HEK293T (cell line): Measurements from ENCODE around the gene PFKL.
"Not testable (repeated sequence)": the region's sequence is repeated elsewhere in the genome, so short reads cannot be mapped to it uniquely, and the experiment has no call there.

Experiments
- CTCF ChIA-PET: fragments of 350-600 bp; formaldehyde crosslinking; extraction: SDS; loops from one replicate; lab custom pipeline; 2021; ENCODE audit warnings: antibody characterized with exemption, inconsistent platforms; lab: Yijun Ruan, JAX
- POLR2A ChIA-PET: fragments of 350-600 bp; formaldehyde crosslinking; extraction: SDS; loops from one replicate; lab custom pipeline; 2020; ENCODE audit warnings: antibody characterized with exemption, inconsistent platforms; lab: Yijun Ruan, JAX
- DNase-seq: peaks from one replicate; pipeline ENCODE4 v3.0.0; 2012; ENCODE audit warnings: mixed read lengths; ENCODE audit errors: extremely low spot score
- ARNT ChIP-seq: fragments of 450-650 bp; IDR thresholded peaks from 2 replicates; pipeline ENCODE4 v1.6.1; 2017; ENCODE audit warnings: mild to moderate bottlenecking
- BHLHE40 ChIP-seq: fragments of 450-650 bp; IDR thresholded peaks from 2 replicates; pipeline ENCODE4 v1.6.1; 2016; ENCODE audit warnings: mild to moderate bottlenecking, moderate library complexity, borderline replicate concordance
- CTBP1 ChIP-seq: fragments of 450-650 bp; IDR thresholded peaks from 2 replicates; pipeline ENCODE4 v1.6.1; 2016; ENCODE audit warnings: borderline replicate concordance
- ELF4 ChIP-seq: fragments of 450-650 bp; IDR thresholded peaks from 2 replicates; pipeline ENCODE4 v1.6.1; 2017; ENCODE audit warnings: antibody characterized with exemption
- FOXA1 ChIP-seq: fragments of 450-650 bp; IDR thresholded peaks from 2 replicates; pipeline ENCODE4 v1.6.1; 2016; ENCODE audit warnings: mild to moderate bottlenecking
- FOXK2 ChIP-seq: fragments of 450-650 bp; IDR thresholded peaks from 2 replicates; pipeline ENCODE4 v1.6.1; 2016; ENCODE audit warnings: mild to moderate bottlenecking
- FOXM1 ChIP-seq: fragments of 450-650 bp; IDR thresholded peaks from 2 replicates; pipeline ENCODE4 v1.6.1; 2017; ENCODE audit warnings: mild to moderate bottlenecking, borderline replicate concordance
- HDGF ChIP-seq: fragments of 450-650 bp; IDR thresholded peaks from 2 replicates; pipeline ENCODE4 v1.6.1; 2017; ENCODE audit warnings: antibody characterized with exemption, borderline replicate concordance
- L3MBTL2 ChIP-seq: fragments of 450-650 bp; conservative IDR thresholded peaks from 2 replicates; pipeline ENCODE4 v1.6.1; 2016; ENCODE audit warnings: mild to moderate bottlenecking
- LEF1 ChIP-seq: fragments of 450-650 bp; IDR thresholded peaks from 2 replicates; pipeline ENCODE4 v1.6.1; 2017; ENCODE audit warnings: mild to moderate bottlenecking, borderline replicate concordance
- NFRKB ChIP-seq: fragments of 450-650 bp; IDR thresholded peaks from 2 replicates; pipeline ENCODE4 v1.6.1; 2016; ENCODE audit warnings: mild to moderate bottlenecking, moderate library complexity
- SP1 ChIP-seq: fragments of 450-650 bp; IDR thresholded peaks from 2 replicates; pipeline ENCODE4 v1.6.1; 2017
- SUZ12 ChIP-seq: fragments of 450-650 bp; IDR thresholded peaks from 2 replicates; pipeline ENCODE4 v1.6.1; 2016; ENCODE audit warnings: mild to moderate bottlenecking
- TARDBP ChIP-seq: fragments of 450-650 bp; IDR thresholded peaks from 2 replicates; pipeline ENCODE4 v1.6.1; 2016
- ZNF384 ChIP-seq: fragments of 450-650 bp; IDR thresholded peaks from 2 replicates; pipeline ENCODE4 v1.6.1; 2016
- TF ChIP-seq, protein P1 (sequence below): fragments of 450-650 bp; IDR thresholded peaks from 2 replicates; pipeline ENCODE4 v1.6.1; 2016

The PFKL gene

DNA sequence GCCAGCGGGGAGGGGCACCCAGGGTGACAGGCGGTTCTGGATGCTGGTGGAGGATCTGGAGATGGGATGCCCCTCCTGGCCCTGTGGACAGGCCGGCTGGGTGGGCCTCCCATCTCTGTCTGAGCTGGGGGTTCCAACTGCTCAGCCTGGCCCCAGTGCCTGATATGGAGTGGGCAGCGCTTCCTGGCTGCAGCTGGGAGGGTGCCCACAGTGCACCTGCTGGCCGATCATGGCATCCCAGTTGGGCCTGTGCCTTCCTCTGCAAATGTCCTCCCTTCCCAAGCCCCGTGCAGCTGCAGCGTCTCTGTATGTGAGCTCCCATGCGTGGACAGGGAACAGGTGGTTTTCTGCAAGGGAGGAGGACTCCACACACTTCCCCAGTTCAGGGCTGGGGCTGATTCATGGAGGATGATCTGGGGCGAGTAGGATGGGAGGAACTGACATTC, 2.1 kb downstream of the PFKL start:
- TF ChIP-seq BHLHE40 (no peak), FOXA1 (no peak), SP1 (no peak), FOXK2 (no peak), SUZ12 (no peak), LEF1 (no peak), ZNF384 (no peak), ELF4 (no peak), CTBP1 (no peak), L3MBTL2 (no peak), TARDBP (no peak), NFRKB (no peak), FOXM1 (no peak), HDGF (no peak)
- TF ChIP-seq, protein P1, sequence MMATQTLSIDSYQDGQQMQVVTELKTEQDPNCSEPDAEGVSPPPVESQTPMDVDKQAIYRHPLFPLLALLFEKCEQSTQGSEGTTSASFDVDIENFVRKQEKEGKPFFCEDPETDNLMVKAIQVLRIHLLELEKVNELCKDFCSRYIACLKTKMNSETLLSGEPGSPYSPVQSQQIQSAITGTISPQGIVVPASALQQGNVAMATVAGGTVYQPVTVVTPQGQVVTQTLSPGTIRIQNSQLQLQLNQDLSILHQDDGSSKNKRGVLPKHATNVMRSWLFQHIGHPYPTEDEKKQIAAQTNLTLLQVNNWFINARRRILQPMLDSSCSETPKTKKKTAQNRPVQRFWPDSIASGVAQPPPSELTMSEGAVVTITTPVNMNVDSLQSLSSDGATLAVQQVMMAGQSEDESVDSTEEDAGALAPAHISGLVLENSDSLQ: no peak
- DNase-seq: no peak
- POLR2A ChIA-PET: no interaction called here
- CTCF ChIA-PET: no interaction called here

DNA sequence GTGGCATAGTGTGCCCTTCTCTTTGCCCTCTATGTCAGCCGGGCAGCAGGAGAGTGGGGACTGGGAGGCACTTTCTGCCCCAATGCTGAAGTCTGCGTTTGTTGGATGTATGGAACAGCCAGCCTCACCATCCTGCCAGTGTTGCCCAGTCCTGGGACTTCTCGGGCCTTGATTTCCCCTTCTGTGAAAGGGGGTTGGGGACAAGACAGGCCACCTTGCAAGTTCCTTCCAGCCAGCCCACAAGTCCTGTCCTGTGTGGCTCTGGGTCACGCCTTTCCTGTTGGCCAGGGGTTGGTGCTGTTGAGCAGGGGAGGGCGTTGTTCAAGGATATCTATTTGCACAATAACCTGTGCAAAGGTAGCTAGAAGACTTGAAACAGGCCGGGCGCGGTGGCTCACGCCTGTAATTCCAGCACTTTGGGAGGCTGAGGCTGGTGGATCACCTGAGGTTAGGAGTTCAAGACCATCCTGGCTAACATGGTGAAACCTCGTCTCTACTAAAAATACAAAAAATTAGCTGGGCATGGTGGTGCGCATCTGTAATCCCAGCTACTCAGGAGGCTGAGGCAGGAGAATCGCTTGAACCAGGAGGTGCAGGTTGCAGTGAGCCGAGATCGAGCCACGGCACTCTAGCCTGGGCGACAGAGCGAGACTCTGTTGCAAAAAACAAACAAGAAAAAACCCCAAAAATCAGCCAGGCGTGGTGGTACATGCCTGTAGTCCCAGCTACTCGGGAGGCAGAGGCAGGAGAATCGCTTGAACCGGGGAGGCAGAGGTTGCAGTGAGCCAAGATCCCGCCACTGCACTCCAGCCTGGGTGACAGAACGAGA, 2.9 kb downstream of the PFKL start:
- CTCF ChIA-PET, DNase-seq: not testable (repeated sequence)
- POLR2A ChIA-PET: interaction anchor here (1.4 kb wide), 1 partner anchor 574 kb away, joined by 3 read pairs; no protein-coding TSS in a partner anchor

DNA sequence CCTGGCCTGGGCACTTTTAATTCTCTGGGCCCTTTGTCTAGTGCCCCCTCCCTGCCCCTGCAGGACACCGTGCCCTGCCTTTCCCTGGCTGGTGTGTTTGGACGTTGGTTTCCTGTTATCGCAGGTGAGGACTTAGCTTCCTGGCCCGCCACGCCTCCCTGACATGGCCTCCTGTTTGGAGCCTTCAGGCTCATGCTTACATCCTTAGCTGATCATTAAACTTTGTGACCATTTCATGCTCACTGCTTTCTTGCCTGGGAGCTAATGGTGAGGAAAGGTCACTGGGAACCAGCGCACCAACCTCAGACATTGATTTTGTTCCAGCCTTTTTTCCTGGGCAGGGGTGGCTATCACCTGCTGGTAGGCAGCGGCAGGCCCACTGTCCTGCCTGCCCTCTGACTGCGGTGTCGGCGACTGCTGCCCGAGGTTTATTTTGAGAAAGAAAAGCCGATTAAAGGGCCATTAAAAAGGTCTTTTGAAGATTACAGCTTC, 3.7 kb downstream of the PFKL start:
- POLR2A ChIA-PET: interaction anchor here (1.4 kb wide), 1 partner anchor 575 kb away, joined by 3 read pairs; no protein-coding TSS in a partner anchor
- TF ChIP-seq FOXM1 (no peak), FOXK2 (no peak), ELF4 (no peak), BHLHE40 (no peak), LEF1 (no peak), L3MBTL2 (no peak), ARNT (no peak), SUZ12 (no peak), TARDBP (no peak), NFRKB (no peak), HDGF (no peak), FOXA1 (no peak), ZNF384 (no peak)
- TF ChIP-seq, protein P1: no peak
- DNase-seq: no peak
- CTCF ChIA-PET: interaction anchor here (0.7 kb wide), 2 partner anchors 17 to 29 kb away, joined by 3 read pairs; no protein-coding TSS in a partner anchor

DNA sequence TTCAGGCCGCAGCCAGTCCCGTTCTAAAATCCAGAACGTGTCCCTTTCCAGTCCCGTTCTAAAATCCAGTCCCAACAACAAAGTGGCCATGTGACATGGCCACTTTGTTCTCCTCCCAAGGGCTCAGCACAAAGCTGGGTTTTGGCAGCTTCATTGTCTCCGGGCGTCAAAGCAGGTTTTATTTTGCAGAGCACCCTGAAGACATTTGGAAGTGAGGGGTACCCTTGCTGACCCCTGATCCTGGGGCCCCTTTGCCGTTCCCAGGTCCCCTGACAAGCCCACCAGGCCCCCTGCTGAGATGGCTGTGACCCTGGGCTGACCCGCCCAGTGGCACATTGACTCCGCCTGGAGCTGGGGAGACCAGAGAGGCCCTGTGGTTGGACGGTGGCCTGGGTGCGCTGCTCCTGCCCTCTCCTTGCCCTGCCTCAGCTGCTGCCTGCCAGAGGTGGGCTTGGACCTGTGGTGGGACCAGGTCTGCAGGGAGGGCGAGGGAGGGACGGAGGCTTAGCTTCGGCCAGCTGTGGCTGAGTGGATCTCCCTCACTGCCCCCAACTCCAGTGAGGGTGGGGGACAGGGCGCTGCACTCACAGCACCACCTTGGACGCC, 4.3 kb downstream of the PFKL start:
- no peak for TF ChIP-seq ELF4
- TF ChIP-seq ARNT: no peak
- no peak for TF ChIP-seq L3MBTL2
- no peak for TF ChIP-seq HDGF
- TF ChIP-seq FOXM1: no peak
- no peak for TF ChIP-seq BHLHE40
- no peak for TF ChIP-seq TARDBP
- ChIA-PET POLR2A (interaction anchor here (1.4 kb wide), 1 partner anchor 576 kb away, joined by 3 read pairs; no protein-coding TSS in a partner anchor), CTCF (interaction anchor here (0.7 kb wide), 2 partner anchors 16 to 30 kb away, joined by 3 read pairs; no protein-coding TSS in a partner anchor)
- DNase-seq: no peak

DNA sequence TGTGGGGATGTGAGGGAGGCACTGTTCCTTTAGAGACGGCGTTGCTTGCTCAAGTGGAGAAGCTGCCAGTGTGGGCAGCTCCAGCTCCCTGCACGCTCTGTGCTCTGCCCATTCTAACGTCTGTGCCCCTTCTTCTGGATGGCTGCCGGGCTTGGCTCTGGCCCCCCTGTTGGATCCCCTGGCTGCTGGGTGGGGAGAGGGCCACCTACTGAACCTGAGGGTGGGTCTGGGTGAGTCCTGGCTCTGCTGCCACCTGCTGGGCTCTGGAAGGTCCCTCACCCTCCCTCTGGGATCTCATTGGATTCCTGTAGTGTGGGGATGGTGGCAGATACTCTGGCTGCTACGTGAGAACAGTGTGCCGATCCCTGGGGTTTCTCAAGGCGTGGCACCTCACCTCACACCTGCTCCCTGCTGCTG, 5.0 kb downstream of the PFKL start:
- TF ChIP-seq SUZ12 (no peak), ARNT (no peak), LEF1 (no peak), CTBP1 (no peak), FOXK2 (no peak), ELF4 (no peak), TARDBP (no peak), SP1 (no peak), ZNF384 (no peak), FOXM1 (no peak), NFRKB (no peak), FOXA1 (no peak), HDGF (no peak), L3MBTL2 (no peak), BHLHE40 (no peak)
- TF ChIP-seq, protein P1: no peak
- ChIA-PET POLR2A (no interaction called here), CTCF (no interaction called here)
- peak; percentile 69 for DNase-seq

DNA sequence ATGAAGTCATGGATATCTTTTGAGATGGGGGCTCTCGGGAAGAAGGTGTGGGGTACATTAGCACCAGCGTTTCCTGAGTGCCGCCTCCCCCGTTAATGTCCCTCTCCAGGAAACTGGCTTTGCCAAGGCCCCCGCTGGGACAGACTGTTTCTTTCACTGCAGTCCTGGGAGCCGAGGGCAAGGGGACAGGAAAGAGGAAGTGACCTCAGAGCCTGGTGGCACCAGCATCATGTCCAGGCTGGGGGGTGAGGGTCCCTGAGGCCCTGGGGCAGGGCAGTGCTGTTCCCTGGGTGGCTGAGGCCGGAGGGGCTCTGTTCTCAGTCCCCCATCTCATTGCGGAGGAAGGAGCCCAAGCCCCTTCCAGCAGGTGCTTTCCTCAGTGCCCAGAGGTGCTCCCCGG, 5.8 kb downstream of the PFKL start:
- no peak for TF ChIP-seq FOXA1
- no peak for TF ChIP-seq LEF1
- no peak for TF ChIP-seq TARDBP
- TF ChIP-seq, protein P1: no peak
- no peak for TF ChIP-seq FOXK2
- ChIA-PET POLR2A (no interaction called here), CTCF (no interaction called here)
- no peak for DNase-seq
